ENCODE data around the gene SLC9A9.

The SLC9A9 gene

GRCh38 chr3:143753456-143753855 is 94.8 kb downstream of the SLC9A9 start:
- in situ Hi-C loops (cut with HindIII; ENCODE audit: low pct_ligation_motif_present, low sequenced_read_pairs), result no loop called here
- no peak for TF ChIP-seq CTCF (IDR thresholded peaks at IDR 0.05; ENCODE audit: low read depth, low read length, missing control alignments)

DNA sequence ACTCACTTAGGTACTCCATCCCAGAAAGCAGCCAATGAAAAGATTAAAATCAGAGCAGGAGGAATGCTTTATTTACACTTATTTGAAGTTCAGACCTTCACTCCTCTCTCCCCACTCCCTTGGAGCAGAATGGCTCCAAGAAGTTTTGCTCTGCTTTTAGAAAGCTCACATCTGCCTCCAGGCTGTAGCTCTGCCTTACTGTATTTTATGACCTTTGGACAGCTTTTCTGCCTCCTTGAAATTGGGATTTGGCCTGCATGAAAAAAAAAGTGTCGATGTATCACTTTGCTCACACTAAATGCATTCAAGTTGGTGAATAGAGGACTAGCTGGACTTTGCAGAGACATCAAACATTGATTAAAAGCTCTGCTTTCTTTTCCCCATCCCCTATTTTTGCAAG is 95.3 kb downstream of the SLC9A9 start:
- no peaks in the 10 kb centered on the region for H3K27me3 ChIP-seq (replicated peaks)
- H3K27ac ChIP-seq, result no peak overlapping the region
- H3K36me3 ChIP-seq (replicated peaks), result no peaks in the 10 kb centered on the region
- in situ Hi-C loops (cut with HindIII; ENCODE audit: low pct_ligation_motif_present, low sequenced_read_pairs), result no loop called here
- H3K4me3 ChIP-seq (ENCODE audit: low read depth, low read length), result no peak overlapping the region
- TF ChIP-seq CTCF (IDR thresholded peaks at IDR 0.05; ENCODE audit: low read depth, low read length, missing control alignments), result no peak
- no peak for DNase-seq

More at GRCh38 chr3:143753456-143753855, 94.8 kb downstream of the SLC9A9 start:
- no peak for DNase-seq
- Histone ChIP-seq H3K27me3 (replicated peaks) (no peaks in the 10 kb centered on the region), H3K27ac (no peak overlapping the region), H3K4me3 (ENCODE audit: low read depth, low read length) (no peak overlapping the region), H3K36me3 (replicated peaks) (no peaks in the 10 kb centered on the region)

DNA sequence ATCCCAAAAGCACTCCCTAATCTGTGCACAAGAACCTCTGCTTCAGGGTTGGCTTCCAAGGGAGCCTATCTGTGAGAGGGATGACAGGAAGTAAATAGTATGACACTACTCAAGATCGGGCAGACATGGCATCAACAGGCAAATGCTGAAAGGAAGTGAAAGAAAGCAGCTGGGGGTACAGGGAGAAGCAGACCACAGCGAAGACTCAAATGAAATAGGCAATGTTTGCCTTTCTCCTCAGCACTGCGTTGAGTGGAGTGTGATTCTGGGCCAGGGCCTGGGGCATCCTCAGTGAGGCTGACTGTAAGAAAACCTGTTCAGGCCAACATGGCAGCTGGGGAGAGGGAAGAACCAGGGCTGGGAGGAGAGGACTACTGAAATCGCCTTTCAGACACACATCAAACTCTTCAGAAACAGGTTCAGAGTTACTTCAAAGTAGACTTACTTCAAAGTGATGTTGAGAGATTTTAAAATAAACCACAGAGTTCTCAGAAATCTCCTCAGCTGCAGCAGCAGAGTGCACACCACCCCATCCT is 96.6 kb downstream of the SLC9A9 start:
- H3K27ac ChIP-seq, result no peak overlapping the region
- no peaks in the 10 kb centered on the region for H3K27me3 ChIP-seq (replicated peaks)
- in situ Hi-C loops (cut with HindIII; ENCODE audit: low pct_ligation_motif_present, low sequenced_read_pairs), result no loop called here
- DNase-seq, result no peak
- H3K4me3 ChIP-seq (ENCODE audit: low read depth, low read length), result no peak overlapping the region
- H3K36me3 ChIP-seq (replicated peaks), result no peaks in the 10 kb centered on the region
- no peak for TF ChIP-seq CTCF (IDR thresholded peaks at IDR 0.05; ENCODE audit: low read depth, low read length, missing control alignments)

GRCh38 chr3:143750841-143751240 is 97.4 kb downstream of the SLC9A9 start:
- in situ Hi-C loops (cut with HindIII; ENCODE audit: low pct_ligation_motif_present, low sequenced_read_pairs), result no loop called here
- Histone ChIP-seq H3K36me3 (replicated peaks) (no peaks in the 10 kb centered on the region), H3K27ac (no peak overlapping the region), H3K4me3 (ENCODE audit: low read depth, low read length) (no peak overlapping the region), H3K27me3 (replicated peaks) (no peaks in the 10 kb centered on the region)
- DNase-seq, result no peak
- no peak for TF ChIP-seq CTCF (IDR thresholded peaks at IDR 0.05; ENCODE audit: low read depth, low read length, missing control alignments)

DNA sequence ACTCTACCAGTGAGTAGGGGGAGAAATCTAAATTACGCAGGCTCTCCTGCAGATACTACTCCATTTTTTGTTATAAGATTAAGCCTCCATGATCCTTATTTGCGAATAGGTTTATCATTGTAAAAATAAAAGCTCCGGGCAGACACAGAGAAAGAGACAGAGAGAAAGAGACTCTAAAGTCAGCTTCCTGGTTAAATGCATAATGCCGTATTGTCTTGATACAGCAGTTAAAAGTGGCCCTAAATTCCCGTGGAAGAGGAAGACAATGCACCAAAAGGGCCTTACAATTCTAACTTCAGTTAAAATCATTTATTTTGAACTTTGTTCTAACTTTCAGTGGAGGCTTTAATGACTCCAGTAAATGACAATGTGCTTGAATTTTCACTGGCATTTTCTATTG is 98.3 kb downstream of the SLC9A9 start:
- Histone ChIP-seq H3K27ac (no peak overlapping the region), H3K4me3 (ENCODE audit: low read depth, low read length) (no peak overlapping the region), H3K36me3 (replicated peaks) (no peaks in the 10 kb centered on the region), H3K27me3 (replicated peaks) (no peaks in the 10 kb centered on the region)
- in situ Hi-C loops (cut with HindIII; ENCODE audit: low pct_ligation_motif_present, low sequenced_read_pairs), result no loop called here
- DNase-seq, result no peak
- TF ChIP-seq CTCF (IDR thresholded peaks at IDR 0.05; ENCODE audit: low read depth, low read length, missing control alignments), result no peak

DNA sequence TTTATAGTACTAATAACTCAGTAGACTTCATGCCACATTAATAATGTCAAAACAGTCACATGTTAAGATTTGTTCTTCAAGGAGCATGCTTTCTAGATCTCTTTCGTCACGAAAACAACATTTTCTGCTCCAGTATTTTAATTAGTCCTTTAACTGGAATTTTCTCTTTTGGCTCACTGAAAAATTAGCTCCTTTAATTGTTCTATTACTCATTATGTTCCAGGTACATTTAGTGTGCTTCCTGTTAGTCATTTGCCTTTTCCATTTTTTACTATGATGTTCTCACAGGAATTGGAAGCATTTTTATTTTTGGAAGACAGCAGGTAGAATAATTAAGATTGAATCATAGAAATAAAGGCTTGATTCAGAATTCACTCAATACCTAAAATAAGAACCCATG is 111.2 kb downstream of the SLC9A9 start:
- Histone ChIP-seq H3K27ac (no peak overlapping the region), H3K4me3 (ENCODE audit: low read depth, low read length) (no peak overlapping the region), H3K27me3 (replicated peaks) (no peaks in the 10 kb centered on the region), H3K36me3 (replicated peaks) (no peaks in the 10 kb centered on the region)
- no peak for TF ChIP-seq CTCF (IDR thresholded peaks at IDR 0.05; ENCODE audit: low read depth, low read length, missing control alignments)
- in situ Hi-C loops (cut with HindIII; ENCODE audit: low pct_ligation_motif_present, low sequenced_read_pairs), result no loop called here
- no peak for DNase-seq
